H1 (cell line): ENCODE results near the gene FBN2. TPM values are rescaled to one million over a fixed set of nuclear protein-coding genes. Genes with fewer than 3 reads are reported as not detected.

Source experiments
- BACH1 ChIP-seq: IDR thresholded peaks from 2 replicates; pipeline ENCODE4 v1.6.1; 2012; ENCODE audit warnings: low read length, improper control_type of control experiment
- JUND ChIP-seq: IDR thresholded peaks from 2 replicates; pipeline ENCODE4 v1.6.1; 2011; ENCODE audit warnings: mild to moderate bottlenecking, improper control_type of control experiment, low read length
- MAFK ChIP-seq: IDR thresholded peaks from 2 replicates; pipeline ENCODE4 v1.6.1; 2012; ENCODE audit warnings: low read depth, mild to moderate bottlenecking, improper control_type of control experiment, low read length
- POU5F1 ChIP-seq: IDR thresholded peaks from 2 replicates; pipeline ENCODE4 v1.6.1; 2011; ENCODE audit warnings: low read depth, mild to moderate bottlenecking, low read length, moderate library complexity
- polyA plus RNA-seq, 7 experiments: library from polyadenylated mRNA; depleted of rRNA in 3 of 7; stranded (reverse) in 5 of 7; unstranded in 2 of 7; fragments of >200 nt in 5 of 7; fragments of 200-250 nt in 2 of 7; gene quantifications; 1 replicate in 5 of 7; 2 replicates in 1 of 7; 4 replicates in 1 of 7; pipeline versions ENCODE4 v1.2.1 to v1.2.3, GENCODE V29; 2011 to 2013; ENCODE audit warnings: missing spikeins in 2 of 7, mixed read lengths in 2 of 7
- total RNA-seq: library from RNA; stranded (reverse); fragmentation: NEBNext Ultra II Directional; extraction: Animal tissue kit (Norgen Biotek cat#: 25700); gene quantifications from 2 replicates; pipeline ENCODE4 v1.2.1, GENCODE V29; 2021
- TF ChIP-seq, protein P1 (sequence below): fragments of 300-600 bp; sonication (generic); IDR thresholded peaks from 2 replicates; pipeline ENCODE4 v1.7.1; 2012; ENCODE audit warnings: low read length, moderate library complexity, mild to moderate bottlenecking, inconsistent platforms; ENCODE audit not compliant: insufficient replicate concordance
- TF ChIP-seq, protein P2 (sequence below): IDR thresholded peaks from 2 replicates; pipeline ENCODE4 v1.6.1; 2012; ENCODE audit warnings: inconsistent platforms

The FBN2 gene
- total and polyA plus RNA-seq, 2 of the 8 experiments (the other 6 are each of a cell fraction or from before 2014, with no cell fraction given): 14.1 to 16.3 TPM

DNA sequence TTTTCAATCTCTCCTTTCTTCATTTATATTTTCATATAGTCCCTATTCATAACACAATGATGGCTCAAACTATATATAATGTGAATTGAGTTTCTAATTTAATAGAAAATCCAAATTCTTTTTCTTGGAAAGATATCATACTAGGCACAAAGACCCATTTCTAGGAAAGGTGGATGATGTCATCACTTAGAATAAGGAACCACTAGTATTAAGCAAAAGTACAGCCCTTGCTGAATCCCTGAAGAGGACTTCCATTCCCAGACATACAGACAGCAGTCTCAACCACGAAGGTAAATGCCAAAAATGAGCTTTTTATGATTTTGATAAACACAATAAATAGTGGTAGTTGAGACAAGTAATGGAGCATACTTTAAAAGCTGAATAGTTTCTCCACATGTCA, 210.0 kb downstream of the FBN2 start (continued):
- TF ChIP-seq, protein P1, sequence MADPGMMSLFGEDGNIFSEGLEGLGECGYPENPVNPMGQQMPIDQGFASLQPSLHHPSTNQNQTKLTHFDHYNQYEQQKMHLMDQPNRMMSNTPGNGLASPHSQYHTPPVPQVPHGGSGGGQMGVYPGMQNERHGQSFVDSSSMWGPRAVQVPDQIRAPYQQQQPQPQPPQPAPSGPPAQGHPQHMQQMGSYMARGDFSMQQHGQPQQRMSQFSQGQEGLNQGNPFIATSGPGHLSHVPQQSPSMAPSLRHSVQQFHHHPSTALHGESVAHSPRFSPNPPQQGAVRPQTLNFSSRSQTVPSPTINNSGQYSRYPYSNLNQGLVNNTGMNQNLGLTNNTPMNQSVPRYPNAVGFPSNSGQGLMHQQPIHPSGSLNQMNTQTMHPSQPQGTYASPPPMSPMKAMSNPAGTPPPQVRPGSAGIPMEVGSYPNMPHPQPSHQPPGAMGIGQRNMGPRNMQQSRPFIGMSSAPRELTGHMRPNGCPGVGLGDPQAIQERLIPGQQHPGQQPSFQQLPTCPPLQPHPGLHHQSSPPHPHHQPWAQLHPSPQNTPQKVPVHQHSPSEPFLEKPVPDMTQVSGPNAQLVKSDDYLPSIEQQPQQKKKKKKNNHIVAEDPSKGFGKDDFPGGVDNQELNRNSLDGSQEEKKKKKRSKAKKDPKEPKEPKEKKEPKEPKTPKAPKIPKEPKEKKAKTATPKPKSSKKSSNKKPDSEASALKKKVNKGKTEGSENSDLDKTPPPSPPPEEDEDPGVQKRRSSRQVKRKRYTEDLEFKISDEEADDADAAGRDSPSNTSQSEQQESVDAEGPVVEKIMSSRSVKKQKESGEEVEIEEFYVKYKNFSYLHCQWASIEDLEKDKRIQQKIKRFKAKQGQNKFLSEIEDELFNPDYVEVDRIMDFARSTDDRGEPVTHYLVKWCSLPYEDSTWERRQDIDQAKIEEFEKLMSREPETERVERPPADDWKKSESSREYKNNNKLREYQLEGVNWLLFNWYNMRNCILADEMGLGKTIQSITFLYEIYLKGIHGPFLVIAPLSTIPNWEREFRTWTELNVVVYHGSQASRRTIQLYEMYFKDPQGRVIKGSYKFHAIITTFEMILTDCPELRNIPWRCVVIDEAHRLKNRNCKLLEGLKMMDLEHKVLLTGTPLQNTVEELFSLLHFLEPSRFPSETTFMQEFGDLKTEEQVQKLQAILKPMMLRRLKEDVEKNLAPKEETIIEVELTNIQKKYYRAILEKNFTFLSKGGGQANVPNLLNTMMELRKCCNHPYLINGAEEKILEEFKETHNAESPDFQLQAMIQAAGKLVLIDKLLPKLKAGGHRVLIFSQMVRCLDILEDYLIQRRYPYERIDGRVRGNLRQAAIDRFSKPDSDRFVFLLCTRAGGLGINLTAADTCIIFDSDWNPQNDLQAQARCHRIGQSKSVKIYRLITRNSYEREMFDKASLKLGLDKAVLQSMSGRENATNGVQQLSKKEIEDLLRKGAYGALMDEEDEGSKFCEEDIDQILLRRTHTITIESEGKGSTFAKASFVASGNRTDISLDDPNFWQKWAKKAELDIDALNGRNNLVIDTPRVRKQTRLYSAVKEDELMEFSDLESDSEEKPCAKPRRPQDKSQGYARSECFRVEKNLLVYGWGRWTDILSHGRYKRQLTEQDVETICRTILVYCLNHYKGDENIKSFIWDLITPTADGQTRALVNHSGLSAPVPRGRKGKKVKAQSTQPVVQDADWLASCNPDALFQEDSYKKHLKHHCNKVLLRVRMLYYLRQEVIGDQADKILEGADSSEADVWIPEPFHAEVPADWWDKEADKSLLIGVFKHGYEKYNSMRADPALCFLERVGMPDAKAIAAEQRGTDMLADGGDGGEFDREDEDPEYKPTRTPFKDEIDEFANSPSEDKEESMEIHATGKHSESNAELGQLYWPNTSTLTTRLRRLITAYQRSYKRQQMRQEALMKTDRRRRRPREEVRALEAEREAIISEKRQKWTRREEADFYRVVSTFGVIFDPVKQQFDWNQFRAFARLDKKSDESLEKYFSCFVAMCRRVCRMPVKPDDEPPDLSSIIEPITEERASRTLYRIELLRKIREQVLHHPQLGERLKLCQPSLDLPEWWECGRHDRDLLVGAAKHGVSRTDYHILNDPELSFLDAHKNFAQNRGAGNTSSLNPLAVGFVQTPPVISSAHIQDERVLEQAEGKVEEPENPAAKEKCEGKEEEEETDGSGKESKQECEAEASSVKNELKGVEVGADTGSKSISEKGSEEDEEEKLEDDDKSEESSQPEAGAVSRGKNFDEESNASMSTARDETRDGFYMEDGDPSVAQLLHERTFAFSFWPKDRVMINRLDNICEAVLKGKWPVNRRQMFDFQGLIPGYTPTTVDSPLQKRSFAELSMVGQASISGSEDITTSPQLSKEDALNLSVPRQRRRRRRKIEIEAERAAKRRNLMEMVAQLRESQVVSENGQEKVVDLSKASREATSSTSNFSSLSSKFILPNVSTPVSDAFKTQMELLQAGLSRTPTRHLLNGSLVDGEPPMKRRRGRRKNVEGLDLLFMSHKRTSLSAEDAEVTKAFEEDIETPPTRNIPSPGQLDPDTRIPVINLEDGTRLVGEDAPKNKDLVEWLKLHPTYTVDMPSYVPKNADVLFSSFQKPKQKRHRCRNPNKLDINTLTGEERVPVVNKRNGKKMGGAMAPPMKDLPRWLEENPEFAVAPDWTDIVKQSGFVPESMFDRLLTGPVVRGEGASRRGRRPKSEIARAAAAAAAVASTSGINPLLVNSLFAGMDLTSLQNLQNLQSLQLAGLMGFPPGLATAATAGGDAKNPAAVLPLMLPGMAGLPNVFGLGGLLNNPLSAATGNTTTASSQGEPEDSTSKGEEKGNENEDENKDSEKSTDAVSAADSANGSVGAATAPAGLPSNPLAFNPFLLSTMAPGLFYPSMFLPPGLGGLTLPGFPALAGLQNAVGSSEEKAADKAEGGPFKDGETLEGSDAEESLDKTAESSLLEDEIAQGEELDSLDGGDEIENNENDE: no peak
- TF ChIP-seq, protein P2, sequence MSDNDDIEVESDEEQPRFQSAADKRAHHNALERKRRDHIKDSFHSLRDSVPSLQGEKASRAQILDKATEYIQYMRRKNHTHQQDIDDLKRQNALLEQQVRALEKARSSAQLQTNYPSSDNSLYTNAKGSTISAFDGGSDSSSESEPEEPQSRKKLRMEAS: no peak
- no peak for TF ChIP-seq MAFK
- no peak for TF ChIP-seq POU5F1
- no peak for TF ChIP-seq JUND
- TF ChIP-seq BACH1: no peak
- TF ChIP-seq, all 59 proteins: peak for 0
